Measurements from ENCODE around the gene MRPL2. TPM values are rescaled to one million over a fixed set of nuclear protein-coding genes. Genes with fewer than 3 reads are reported as not detected.

The MRPL2 gene
- total RNA-seq, 1 donor from 2014 or later: 38.6 TPM

- no peaks in the 10 kb centered on the region for H3K36me3 ChIP-seq (ENCODE audit: control insufficient read depth, insufficient read depth, low read length)
- peak overlapping the region; percentile 94 for H3K4me3 ChIP-seq (ENCODE audit: low read depth, low read length)
- no peak for TF ChIP-seq CTCF (IDR thresholded peaks at IDR 0.05; ENCODE audit: insufficient read depth, low read length, poor library complexity, severe bottlenecking)
- no peaks in the 10 kb centered on the region for H3K27me3 ChIP-seq (ENCODE audit: control insufficient read depth, insufficient read depth, low read length)
- no peak for DNase-seq (ENCODE audit: low read depth)
Observed at GRCh38 chr6:43077981-43078511, 18.8 kb upstream of the MRPL2 start.

GRCh38 chr6:43077333-43077809 is 18.1 kb upstream of the MRPL2 start:
- no peak for DNase-seq (ENCODE audit: low read depth)
- H3K27me3 ChIP-seq (ENCODE audit: control insufficient read depth, insufficient read depth, low read length): no peaks in the 10 kb centered on the region
- H3K36me3 ChIP-seq (ENCODE audit: control insufficient read depth, insufficient read depth, low read length): no peaks in the 10 kb centered on the region
- TF ChIP-seq CTCF (IDR thresholded peaks at IDR 0.05; ENCODE audit: insufficient read depth, low read length, poor library complexity, severe bottlenecking): no peak
- H3K4me3 ChIP-seq (ENCODE audit: low read depth, low read length): peak overlapping the region; percentile 94

GRCh38 chr6:43076464-43077332 is 17.5 kb upstream of the MRPL2 start:
- H3K36me3 ChIP-seq (ENCODE audit: control insufficient read depth, insufficient read depth, low read length): no peaks in the 10 kb centered on the region

GRCh38 chr6:43075670-43076463 is 16.6 kb upstream of the MRPL2 start, which contains the start of gene PTK7:
Gene PTK7, plus strand, starts transcription at chr6:43076314. Its CDS starts 175 bp downstream, at chr6:43076489.
- no peak for TF ChIP-seq CTCF (IDR thresholded peaks at IDR 0.05; ENCODE audit: insufficient read depth, low read length, poor library complexity, severe bottlenecking)
- no peaks in the 10 kb centered on the region for H3K36me3 ChIP-seq (ENCODE audit: control insufficient read depth, insufficient read depth, low read length)
- H3K4me3 ChIP-seq (ENCODE audit: low read depth, low read length): peak within 1 kb of the TSS; percentile 94
- H3K27me3 ChIP-seq (ENCODE audit: control insufficient read depth, insufficient read depth, low read length): no peaks in the 10 kb centered on the region
- no peak for DNase-seq (ENCODE audit: low read depth)

More at GRCh38 chr6:43076464-43077332, 17.5 kb upstream of the MRPL2 start:
- Histone ChIP-seq H3K27me3 (ENCODE audit: control insufficient read depth, insufficient read depth, low read length) (no peaks in the 10 kb centered on the region), H3K4me3 (ENCODE audit: low read depth, low read length) (peak overlapping the region; percentile 94)
- DNase-seq (ENCODE audit: low read depth): no peak
- no peak for TF ChIP-seq CTCF (IDR thresholded peaks at IDR 0.05; ENCODE audit: insufficient read depth, low read length, poor library complexity, severe bottlenecking)

GRCh38 chr6:43074847-43075669 is 15.8 kb upstream of the MRPL2 start:
- Histone ChIP-seq H3K4me3 (ENCODE audit: low read depth, low read length) (no peak overlapping the region), H3K36me3 (ENCODE audit: control insufficient read depth, insufficient read depth, low read length) (peaks cover 1% of the 10 kb centered on the region), H3K27me3 (ENCODE audit: control insufficient read depth, insufficient read depth, low read length) (no peaks in the 10 kb centered on the region)
- DNase-seq (ENCODE audit: low read depth): no peak
- TF ChIP-seq CTCF (IDR thresholded peaks at IDR 0.05; ENCODE audit: insufficient read depth, low read length, poor library complexity, severe bottlenecking): no peak
